ENCODE measurements around the gene KLRG1.
A peak's percentile ranks its signal among the peaks of the same experiment; 100 is the strongest.

KLRG1 gene

GRCh38 chr12:9043766-9044165 is 54.4 kb downstream of the KLRG1 start:
- no peak for DNase-seq

- no peak for DNase-seq
These were observed 57.8 kb downstream of the KLRG1 start for GRCh38 chr12:9047105-9047504.

GRCh38 chr12:9048930-9049329 is 59.6 kb downstream of the KLRG1 start:
- DNase-seq: no peak

DNA sequence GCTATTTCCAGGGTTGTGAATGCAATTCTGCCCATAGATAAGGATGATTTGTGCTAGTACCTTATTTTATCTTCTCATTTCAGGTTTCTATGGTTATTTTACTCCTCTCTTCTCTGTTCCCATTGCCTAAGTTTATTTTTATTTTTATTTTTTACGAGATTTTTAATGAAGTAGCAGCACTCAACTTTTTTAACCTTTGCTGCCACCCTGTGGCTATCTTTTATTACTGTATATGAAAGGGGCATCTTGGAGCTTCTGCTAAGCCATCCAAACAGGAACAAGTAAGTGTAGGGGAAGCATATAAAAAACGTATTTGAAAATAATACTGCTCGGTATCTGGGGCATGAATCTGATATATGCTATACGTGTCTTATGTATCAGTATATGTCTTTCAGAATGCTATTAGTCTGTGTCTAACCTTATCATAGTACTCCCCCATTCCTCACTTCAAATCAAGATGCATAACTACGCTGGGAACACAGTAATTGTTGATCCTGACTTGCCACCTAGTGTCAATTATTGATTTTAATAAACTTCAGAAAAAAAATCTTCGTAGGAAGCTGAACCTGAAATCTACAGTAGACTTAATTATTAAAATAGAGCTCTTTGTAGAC is 60.3 kb downstream of the KLRG1 start:
- peak; percentile 43 for DNase-seq

DNA sequence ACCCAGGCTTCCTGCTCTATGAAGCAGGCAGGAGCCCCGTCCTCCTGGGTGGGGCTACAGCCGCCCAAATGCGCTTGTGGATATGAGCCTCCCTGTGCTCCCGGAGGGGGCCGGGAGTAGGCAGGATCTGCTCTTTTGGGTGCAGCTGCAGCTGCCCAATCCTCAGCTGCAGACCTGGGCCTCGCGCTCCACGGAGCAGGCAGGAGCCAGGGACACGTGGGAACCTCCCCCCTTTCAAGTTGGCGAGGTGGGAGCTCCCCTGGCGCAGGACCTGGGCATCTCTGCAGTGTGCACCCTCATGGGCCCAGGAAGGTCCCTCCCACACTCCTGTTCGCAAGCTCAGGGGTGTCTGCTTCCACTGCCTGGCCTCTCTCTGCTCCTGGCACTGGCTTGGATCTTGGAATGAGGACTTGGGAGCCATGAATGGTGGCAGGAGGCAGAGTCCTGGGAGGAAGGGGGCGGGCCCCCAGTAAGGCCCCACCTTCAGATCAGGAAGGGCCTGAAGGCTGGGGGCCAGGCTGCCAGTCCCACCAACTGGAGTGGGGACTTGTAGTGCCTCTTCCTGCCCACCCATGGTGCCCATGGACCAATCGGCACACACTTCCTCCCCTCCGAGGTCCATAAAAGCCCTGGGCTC is 61.3 kb downstream of the KLRG1 start:
- no peak for DNase-seq

GRCh38 chr12:9051158-9051550 is 61.8 kb downstream of the KLRG1 start:
- DNase-seq: no peak

DNA sequence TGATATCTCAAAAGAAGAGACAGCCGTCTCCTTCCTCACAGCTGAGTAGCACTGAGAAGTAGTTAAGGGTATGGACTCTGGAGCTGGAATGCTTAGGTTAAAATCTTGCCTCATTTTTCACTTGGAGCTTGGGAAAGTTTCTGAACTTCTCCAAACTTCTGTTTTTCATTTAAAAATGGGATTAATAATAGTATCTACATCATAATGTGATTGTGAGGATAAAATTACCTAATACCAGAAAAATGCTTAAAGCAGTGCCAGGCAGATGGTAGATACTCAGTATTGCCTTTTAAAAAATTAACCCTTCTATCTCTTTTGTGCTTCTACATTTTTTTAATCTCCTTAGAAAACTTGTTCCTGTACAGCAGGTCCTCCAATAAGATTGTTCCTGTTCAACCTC is 63.3 kb downstream of the KLRG1 start:
- DNase-seq: no peak

Measured in NCI-H1105 (cell line).